Measurements from ENCODE around the gene PLA2R1.
A peak's percentile ranks its signal among the peaks of the same experiment; 100 is the strongest.

Gene PLA2R1

GRCh38 chr2:160062292-160063005 is at the start of gene PLA2R1:
TSS of gene PLA2R1 (minus strand) at chr2:160062615. CDS start at chr2:160062403, 212 bp downstream.
- DNase-seq = no peak

DNA sequence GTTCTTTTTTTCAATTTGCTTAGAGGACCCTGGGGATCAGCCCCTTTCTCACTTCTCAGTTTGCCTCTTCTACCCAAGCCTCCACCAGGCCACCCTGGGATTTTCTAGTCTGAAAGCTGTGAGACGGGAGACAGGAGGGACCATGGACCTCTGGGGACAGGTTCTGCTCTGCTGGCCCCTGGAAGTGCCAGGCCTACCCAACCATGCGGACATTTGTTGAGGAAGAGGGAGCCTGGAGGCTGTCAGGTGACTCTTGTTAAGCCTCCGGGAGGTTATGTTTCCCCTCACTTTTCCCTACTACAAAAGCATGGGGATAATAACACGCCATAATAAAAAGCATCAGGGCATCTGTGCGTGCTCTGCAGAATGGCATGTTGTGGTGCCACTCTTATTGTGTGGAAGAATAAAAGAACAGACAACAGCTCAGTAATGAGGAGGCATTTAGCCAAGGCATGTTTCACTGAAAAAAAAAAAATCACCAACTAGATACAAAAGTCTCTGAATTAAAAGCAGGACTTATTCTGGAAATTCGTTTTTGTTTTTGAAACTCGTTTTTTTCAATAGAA is 48.3 kb upstream of the PLA2R1 start:
- no peak for DNase-seq

GRCh38 chr2:160109939-160110673 is 47.7 kb upstream of the PLA2R1 start:
- peak; percentile 74 for DNase-seq

DNA sequence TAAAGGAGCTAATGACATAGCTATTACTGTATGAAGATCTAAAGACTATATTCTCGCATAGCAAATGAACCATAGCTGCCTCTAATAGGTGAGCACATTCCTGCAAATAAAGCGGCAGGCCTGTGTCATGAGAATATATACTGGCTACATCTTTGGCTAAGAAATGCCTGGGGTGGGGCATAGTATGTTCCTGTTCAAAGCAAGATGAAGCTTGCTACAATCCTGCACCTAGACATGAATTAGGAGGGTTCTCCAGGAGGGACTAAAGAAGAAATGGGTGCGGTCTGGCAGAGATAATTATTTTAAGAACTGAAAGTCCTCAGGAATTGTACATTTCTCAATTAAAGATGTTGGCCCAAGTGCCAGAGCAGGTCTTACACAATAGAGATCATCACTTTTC is 46.8 kb upstream of the PLA2R1 start:
- no peak for DNase-seq

DNA sequence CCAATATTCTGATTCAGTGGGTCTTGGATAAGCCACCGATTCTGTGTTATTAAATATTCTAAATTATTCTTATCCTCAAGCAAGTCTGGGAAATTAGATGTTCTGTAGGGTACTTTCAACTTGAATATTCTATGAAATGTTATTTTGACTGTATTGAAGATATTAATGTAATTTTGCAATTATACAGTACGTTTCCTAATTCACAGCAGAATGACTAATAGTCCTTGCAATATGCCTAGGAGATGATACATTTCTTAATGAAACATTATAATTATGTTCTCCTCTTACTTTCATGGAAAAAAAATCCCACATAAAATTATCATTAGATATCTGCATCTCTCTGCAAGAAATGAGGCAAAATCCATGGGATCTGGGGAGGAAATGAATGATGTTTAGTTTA is 46.2 kb upstream of the PLA2R1 start:
- no peak for DNase-seq

DNA sequence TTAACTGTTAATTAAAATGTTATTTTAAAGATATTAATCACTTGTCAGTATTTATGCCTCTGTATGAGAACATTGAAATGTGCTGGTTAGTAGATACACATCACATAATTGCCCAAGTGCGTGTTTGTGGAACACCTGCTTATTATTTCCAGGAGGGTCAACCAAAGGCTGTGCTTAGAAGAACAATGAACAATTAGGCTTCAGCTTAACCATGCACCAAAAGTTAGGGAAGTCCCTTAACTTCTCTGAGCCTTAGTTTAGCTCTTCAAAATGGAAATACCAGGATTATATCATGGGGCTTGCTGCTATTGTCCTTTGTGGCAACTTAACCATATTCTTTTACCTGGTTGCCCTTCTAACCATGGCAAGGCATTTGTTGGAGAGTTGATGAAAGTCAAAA is 43.0 kb upstream of the PLA2R1 start:
- no peak for DNase-seq

DNA sequence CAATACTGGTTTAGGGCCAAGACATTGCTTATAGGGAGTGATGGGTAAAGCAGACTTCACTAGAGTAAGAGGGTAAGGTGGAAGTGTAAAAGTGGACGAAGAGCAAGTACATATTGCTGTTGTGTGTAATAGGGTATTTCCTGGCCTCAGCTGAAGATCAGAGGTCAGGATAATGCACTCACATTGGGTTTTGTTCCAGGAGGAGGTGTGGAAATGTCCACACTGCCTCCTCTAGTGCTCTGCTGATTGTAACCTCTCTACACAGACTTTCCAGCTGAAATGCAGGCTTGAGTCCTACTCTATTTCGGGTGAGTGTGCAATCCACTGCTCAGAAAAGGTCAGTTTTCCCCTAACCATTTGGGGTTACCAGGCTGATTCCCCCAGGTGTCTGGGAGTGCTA is 41.7 kb upstream of the PLA2R1 start:
- no peak for DNase-seq

GRCh38 chr2:160097326-160097725 is 34.9 kb upstream of the PLA2R1 start:
- DNase-seq = no peak

GRCh38 chr2:160096409-160096808 is 34.0 kb upstream of the PLA2R1 start:
- DNase-seq = no peak

DNA sequence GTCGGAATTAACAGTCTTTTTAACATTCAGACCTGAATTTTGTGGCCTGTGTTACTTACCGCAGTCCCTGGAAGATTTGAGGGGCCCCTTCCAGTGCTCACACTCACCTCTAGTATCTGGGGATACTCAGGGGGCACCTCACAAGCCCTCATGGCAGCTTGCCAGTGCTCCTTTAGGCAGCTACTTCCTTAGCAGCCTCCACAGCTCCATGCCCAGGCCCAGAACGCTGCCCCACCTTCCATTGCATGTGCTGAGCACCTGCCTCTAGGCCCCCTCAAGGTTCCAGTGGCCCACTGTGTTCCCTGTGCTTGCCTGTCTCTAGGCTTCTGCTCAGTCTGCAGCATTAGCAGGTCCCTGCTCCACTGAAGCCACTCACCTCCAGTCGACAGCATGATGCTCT is 30.0 kb upstream of the PLA2R1 start:
- DNase-seq = no peak

DNA sequence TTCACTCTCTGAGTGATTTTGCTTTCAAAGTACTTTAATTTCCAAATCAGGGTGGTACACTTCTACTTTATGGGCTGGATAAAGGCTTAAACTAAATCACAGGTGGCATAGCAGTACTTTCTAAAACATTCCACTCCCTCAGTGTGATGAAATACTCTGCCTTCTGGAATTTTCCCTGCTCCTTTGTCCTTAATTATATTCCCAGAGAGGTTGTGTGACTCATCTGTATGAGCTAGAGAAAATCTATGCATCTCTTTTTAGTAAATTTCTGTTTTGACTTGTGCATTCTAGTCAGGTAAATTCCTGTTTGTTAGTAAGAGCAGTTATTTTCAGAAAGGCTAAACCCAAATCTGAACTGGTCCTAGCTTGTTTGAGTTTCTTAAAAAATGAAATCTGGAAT is 29.0 kb upstream of the PLA2R1 start:
- no peak for DNase-seq

DNA sequence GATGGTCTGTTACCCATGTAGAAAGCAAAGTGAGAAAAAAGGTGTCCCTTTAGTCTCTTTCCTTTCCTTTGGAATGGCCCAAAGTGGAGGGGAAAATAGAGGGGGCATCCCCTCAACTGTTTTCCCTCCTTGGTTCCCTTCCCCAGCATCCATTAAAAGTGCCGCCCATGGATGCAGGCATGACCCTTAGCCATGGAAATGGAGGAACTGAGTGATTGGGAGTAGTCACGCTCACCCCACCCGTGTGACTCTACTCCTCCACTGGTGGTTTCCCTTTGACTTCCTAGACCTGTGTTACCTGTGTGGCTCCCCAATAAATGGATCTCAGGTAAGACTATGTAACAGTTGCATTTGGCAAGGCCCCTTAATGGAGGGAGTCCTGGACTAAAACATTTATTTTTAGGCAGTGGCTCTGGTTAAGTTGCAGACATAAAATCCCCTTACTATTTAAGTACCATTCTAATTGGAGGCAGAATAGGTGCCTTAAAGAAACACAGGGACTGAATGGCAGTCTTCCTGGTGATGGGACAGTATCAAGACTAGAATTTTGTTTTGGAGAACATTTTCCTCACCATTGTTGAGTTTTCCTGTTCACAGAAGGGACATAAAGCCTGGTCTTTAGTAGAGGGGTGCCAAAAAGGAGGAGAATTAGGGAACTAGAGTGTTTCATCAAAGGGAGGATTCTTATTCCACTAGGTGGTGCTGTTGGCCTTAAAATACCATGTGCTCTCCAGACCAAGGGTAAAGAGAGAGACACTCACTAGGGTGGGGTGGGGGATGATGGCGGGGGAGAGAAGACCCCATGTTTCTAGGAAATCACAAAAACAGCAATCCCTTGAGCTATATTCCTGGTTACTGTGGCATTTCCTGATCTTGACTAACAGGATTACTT is 25.7 kb upstream of the PLA2R1 start:
- no peak for DNase-seq

GRCh38 chr2:160085662-160086061 is 23.2 kb upstream of the PLA2R1 start:
- no peak for DNase-seq

DNA sequence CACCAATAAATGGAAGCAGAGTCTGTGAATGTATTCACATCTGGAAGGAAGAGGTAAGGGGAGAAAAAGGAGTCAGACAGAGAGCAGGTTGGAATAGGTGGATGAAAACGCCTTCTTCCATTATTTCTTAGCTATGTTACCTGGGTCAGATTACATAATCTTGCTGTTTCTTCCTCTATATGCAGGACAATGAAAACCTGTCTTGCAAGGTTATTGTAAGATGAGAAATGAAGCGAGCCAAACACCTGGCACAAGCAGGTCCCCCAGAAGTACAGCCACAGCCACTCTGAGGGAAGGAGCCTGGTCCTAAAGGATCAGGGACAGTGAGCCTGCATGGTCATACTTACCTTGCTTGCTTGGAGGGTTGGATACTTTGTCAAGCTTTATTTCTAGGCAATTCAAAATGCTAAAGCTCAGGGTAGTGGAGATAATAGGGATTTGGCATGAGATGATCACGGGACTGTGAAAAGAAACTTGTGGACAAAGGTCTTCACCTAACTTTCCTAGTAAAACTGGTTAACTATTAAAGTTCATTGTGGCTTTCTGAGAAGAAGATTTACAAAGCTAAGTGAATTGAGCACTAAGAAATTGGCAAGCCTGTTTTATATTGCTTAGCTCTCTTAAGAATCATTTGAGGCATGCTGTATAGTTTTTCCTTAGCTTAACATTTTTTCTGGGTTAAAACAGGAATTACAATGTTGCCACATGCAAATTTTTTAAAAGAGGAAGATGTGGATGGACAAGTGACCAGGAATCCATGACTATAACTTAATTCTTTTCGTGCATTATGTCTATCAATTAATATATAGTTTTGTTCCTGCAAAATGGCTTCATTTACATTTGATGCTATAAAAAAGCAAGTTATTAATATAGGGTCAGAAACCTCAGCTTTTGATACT is 15.7 kb upstream of the PLA2R1 start:
- no peak for DNase-seq

DNA sequence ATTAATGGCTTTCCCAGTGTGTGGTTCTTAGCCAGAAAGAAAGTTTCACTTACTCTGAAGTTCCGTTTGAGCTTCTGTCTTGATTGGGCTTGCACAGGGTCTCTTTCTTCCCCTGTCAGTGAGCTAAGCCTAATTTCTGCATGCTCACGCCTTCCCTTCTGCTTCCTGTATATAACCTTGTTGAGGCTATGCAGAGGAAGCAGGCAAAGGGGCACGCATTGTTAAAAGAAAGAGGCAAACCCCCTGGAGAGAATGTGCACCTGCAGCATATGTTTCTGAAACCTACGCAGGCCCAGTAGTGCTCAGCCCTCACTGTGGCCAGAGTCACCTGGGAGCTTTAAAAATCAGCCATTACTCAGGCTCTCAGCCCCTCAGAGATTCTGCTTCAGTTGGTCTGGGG is 14.5 kb upstream of the PLA2R1 start:
- no peak for DNase-seq

GRCh38 chr2:160076241-160076640 is 13.8 kb upstream of the PLA2R1 start:
- no peak for DNase-seq

DNA sequence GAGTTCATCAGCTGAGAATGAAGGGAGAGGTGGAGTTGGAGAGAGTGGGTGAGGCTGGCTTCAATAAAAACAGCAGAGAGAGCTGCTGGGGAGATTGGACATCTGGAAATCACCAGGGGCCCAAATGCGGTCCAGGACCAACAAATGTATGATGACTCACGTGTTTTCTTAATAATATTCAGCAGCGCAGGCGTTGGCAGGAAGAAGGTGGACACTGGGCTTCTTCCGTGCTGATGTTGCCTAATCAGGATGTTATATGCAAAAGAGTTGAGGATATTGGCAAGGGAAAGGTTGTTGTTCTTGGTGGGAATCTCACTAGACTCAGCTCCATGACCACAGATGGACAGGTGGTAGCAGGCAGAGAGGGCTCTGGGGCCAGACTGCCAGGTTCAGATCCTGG is 12.8 kb upstream of the PLA2R1 start:
- DNase-seq = no peak

GRCh38 chr2:160073284-160073888 is 11.0 kb upstream of the PLA2R1 start:
- no peak for DNase-seq

GRCh38 chr2:160068906-160069305 is 6.5 kb upstream of the PLA2R1 start:
- no peak for DNase-seq

DNA sequence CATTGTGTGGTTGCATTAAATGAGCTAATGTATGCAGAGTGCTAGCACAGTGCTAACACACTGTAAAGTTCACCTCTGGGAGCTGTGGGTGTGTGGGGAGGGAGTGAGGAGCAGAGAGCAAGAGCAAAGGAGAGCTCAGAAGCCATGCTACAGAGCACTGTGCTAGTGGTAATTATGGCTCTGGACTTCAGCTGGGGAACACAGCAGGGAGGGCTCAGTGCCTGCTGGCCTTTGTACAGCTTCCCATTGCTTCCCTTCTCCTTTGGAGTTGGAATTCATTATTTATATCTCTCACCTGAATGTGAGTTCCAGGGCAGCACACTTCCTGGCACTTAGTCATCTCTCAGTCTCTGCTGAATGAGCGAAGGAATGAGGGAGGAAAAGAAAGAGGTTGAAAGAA is 2.5 kb upstream of the PLA2R1 start:
- DNase-seq = no peak

- no peak for DNase-seq
Observed at GRCh38 chr2:160063879-160064612, 1.6 kb upstream of the PLA2R1 start.

Data from midbrain (tissue), 1 donor.